Gastrocnemius medialis (tissue), 4 donors: Measurements from ENCODE around the gene MPZL3.

ENCODE experiments used
- POLR2A ChIP-seq, 2 donors: fragments of 450-650 bp; IDR thresholded peaks; one replicate each; pipeline ENCODE4 v1.6.1; 2017; ENCODE audit warnings: antibody characterized with exemption in 2 of 2, mild to moderate bottlenecking in 2 of 2, moderate library complexity in 2 of 2
- TF ChIP-seq, protein P1 (sequence below), 5 experiments: fragments of 450-650 bp in 3 of 5; fragments of 200-600 bp in 2 of 5; sonication (generic) in 2 of 5; IDR thresholded peaks in 4 of 5; conservative IDR thresholded peaks in 1 of 5; 1 replicate in 4 of 5; 2 replicates in 1 of 5; pipeline ENCODE4 v1.5.1; 2016 to 2019; ENCODE audit warnings: antibody characterized with exemption in 5 of 5, mild to moderate bottlenecking in 3 of 5, moderate library complexity in 3 of 5

DNA sequence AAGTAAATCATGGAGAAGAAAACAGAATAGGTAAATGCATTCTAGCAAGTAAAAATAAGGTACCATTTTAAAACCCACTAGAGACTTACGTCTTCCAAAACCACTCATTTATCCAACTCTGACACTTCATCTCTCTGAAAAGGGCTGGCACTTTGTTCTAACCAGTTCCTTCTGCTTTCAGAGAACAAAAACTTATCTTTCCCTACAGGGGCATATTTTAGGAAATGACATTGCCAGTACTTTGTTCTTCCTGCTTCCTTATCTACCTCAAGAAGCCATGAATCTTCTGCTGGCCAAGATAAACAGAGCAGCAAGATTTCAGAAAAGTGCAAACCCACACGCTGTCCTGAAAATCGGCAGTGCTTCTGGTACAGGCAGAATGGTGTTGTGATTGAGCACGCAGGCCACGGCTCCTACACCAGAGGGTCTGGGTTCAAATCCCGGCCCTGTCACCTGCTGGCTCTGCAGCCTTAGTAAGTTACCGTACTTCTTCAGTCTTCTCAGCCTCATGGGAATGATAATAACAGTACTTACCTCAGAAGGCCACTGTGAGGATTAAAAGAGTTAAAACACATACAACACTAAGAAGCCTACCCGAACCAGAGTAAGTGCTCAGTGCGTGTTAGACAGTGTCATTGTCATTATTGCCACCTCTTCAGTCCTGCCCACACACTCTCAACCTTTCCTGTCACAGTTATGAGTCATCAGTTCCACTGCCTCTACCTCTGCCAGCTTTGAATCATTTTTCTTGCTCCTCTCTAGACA is 11.0 kb downstream of the MPZL3 start:
- TF ChIP-seq, protein P1, sequence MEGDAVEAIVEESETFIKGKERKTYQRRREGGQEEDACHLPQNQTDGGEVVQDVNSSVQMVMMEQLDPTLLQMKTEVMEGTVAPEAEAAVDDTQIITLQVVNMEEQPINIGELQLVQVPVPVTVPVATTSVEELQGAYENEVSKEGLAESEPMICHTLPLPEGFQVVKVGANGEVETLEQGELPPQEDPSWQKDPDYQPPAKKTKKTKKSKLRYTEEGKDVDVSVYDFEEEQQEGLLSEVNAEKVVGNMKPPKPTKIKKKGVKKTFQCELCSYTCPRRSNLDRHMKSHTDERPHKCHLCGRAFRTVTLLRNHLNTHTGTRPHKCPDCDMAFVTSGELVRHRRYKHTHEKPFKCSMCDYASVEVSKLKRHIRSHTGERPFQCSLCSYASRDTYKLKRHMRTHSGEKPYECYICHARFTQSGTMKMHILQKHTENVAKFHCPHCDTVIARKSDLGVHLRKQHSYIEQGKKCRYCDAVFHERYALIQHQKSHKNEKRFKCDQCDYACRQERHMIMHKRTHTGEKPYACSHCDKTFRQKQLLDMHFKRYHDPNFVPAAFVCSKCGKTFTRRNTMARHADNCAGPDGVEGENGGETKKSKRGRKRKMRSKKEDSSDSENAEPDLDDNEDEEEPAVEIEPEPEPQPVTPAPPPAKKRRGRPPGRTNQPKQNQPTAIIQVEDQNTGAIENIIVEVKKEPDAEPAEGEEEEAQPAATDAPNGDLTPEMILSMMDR (IDR thresholded peaks at IDR 0.05 in 4 of 5, conservative IDR thresholded peaks at IDR 0.05 in 1 of 5), result no peak
- no peak for TF ChIP-seq POLR2A (IDR thresholded peaks at IDR 0.05)
